Measurements from ENCODE around the gene OR2G2. TPM values are rescaled to one million over a fixed set of nuclear protein-coding genes. Genes with fewer than 3 reads are reported as not detected.

The OR2G2 gene
- total RNA-seq, 3 donors from 2014 or later: not detected

- intact Hi-C loops (cut with DNase I, micrococcal nuclease): no loop called here
- no peak for TF ChIP-seq CTCF (IDR thresholded peaks at IDR 0.05)
- Histone ChIP-seq H3K4me3 (no peak within 1 kb of the TSS), H3K9me3 (no peaks in the 10 kb centered on the region), H3K36me3 (ENCODE audit: low read depth) (no peaks in the 10 kb centered on the region), H3K4me1 (ENCODE audit: low read depth) (no peaks in the 10 kb centered on the region)
- no peak for DNase-seq
- ATAC-seq: no peak
Measured at GRCh38 chr1:247548769-247549182, 39.4 kb upstream of the OR2G2 start, which contains the start of gene GCSAML. Gene GCSAML, plus strand, starts transcription at chr1:247549134. Its CDS starts 58 bp downstream, at chr1:247549192.

GRCh38 chr1:247551721-247552120 lies 36.4 kb upstream of the OR2G2 start:
- Histone ChIP-seq H3K9me3 (no peaks in the 10 kb centered on the region), H3K4me3 (no peak overlapping the region), H3K36me3 (ENCODE audit: low read depth) (no peaks in the 10 kb centered on the region), H3K4me1 (ENCODE audit: low read depth) (no peaks in the 10 kb centered on the region)
- DNase-seq: no peak
- no peak for TF ChIP-seq CTCF (IDR thresholded peaks at IDR 0.05)
- intact Hi-C loops (cut with DNase I, micrococcal nuclease): no loop called here
- ATAC-seq: no peak

- Histone ChIP-seq H3K4me3 (no peak overlapping the region), H3K4me1 (ENCODE audit: low read depth) (no peaks in the 10 kb centered on the region), H3K36me3 (ENCODE audit: low read depth) (no peaks in the 10 kb centered on the region), H3K9me3 (no peaks in the 10 kb centered on the region)
- intact Hi-C loops (cut with DNase I, micrococcal nuclease): no loop called here
- no peak for DNase-seq
- ATAC-seq: no peak
- TF ChIP-seq CTCF (IDR thresholded peaks at IDR 0.05): no peak
Measured at GRCh38 chr1:247552231-247552630, 35.9 kb upstream of the OR2G2 start.

- no peak for DNase-seq
- intact Hi-C loops (cut with DNase I, micrococcal nuclease): no loop called here
- Histone ChIP-seq H3K4me3 (no peak overlapping the region), H3K36me3 (ENCODE audit: low read depth) (no peaks in the 10 kb centered on the region), H3K4me1 (ENCODE audit: low read depth) (no peaks in the 10 kb centered on the region), H3K9me3 (no peaks in the 10 kb centered on the region)
- no peak for ATAC-seq
- no peak for TF ChIP-seq CTCF (IDR thresholded peaks at IDR 0.05)
Measured at GRCh38 chr1:247557926-247558674, 30.1 kb upstream of the OR2G2 start.

GRCh38 chr1:247561711-247562110 lies 26.4 kb upstream of the OR2G2 start:
- ATAC-seq (no peak), DNase-seq (no peak)
- no peaks in the 10 kb centered on the region for H3K36me3 ChIP-seq (ENCODE audit: low read depth)
- H3K4me1 ChIP-seq (ENCODE audit: low read depth): no peaks in the 10 kb centered on the region
- no peaks in the 10 kb centered on the region for H3K9me3 ChIP-seq
- no peak for TF ChIP-seq CTCF (IDR thresholded peaks at IDR 0.05)
- intact Hi-C loops (cut with DNase I, micrococcal nuclease): no loop called here
- H3K4me3 ChIP-seq: no peak overlapping the region
